ENCODE data around the gene VPS4B. TPM values are rescaled to one million over a fixed set of nuclear protein-coding genes. Genes with fewer than 3 reads are reported as not detected.

The VPS4B gene
- total and polyA plus RNA-seq, 2 experiments from 2014 or later: 45.5 to 49.2 TPM

- peak; percentile 58 for DNase-seq
- Histone ChIP-seq H3K9ac (peak overlapping the region; percentile 49), H3K4me2 (ENCODE audit: unreplicated experiment) (peak overlapping the region; percentile 41), H3K79me2 (ENCODE audit: insufficient read depth) (no peaks in the 10 kb centered on the region), H2AFZ (peak overlapping the region; percentile 64; the same call in 1 of the 2 replicates), H3K4me1 (ENCODE audit: insufficient read depth) (peaks cover 32% of the 10 kb centered on the region), H3F3A (ENCODE audit: insufficient read depth) (peaks cover 7% of the 10 kb centered on the region; the same call in 1 of the 2 replicates), H3K27ac (peak overlapping the region; percentile 77), H3K4me3 (0 out of 2 replicates have a peak overlapping the region, but pooled peaks have one; percentile 1), H3K9me2 (ENCODE audit: insufficient read depth) (no peaks in the 10 kb centered on the region), H4K20me1 (ENCODE audit: insufficient read depth) (no peaks in the 10 kb centered on the region), H3K27me3 (replicated peaks; ENCODE audit: insufficient read depth) (no peaks in the 10 kb centered on the region), H3K9me3 (ENCODE audit: low read depth) (no peaks in the 10 kb centered on the region), H3K36me3 (ENCODE audit: low read depth) (no peaks in the 10 kb centered on the region)
- in situ Hi-C loops (cut with MboI): no loop called here
- 10 to 22% methylated on average over 2 of the region's 2 CpGs for WGBS, 2 experiments (ENCODE audit: low coverage in 1 of 2, low lambda C conversion rate in 2 of 2, missing lambda C conversion rate in 2 of 2)
- no peak for TF ChIP-seq EZH2phosphoT487 (IDR thresholded peaks at IDR 0.05; ENCODE audit: insufficient read depth, low read depth)
- TF ChIP-seq EZH2 (IDR thresholded peaks at IDR 0.05; ENCODE audit: insufficient read depth, poor library complexity, severe bottlenecking): no peak
These were observed 22.8 kb upstream of the VPS4B start for GRCh38 chr18:63445037-63445436.

DNA sequence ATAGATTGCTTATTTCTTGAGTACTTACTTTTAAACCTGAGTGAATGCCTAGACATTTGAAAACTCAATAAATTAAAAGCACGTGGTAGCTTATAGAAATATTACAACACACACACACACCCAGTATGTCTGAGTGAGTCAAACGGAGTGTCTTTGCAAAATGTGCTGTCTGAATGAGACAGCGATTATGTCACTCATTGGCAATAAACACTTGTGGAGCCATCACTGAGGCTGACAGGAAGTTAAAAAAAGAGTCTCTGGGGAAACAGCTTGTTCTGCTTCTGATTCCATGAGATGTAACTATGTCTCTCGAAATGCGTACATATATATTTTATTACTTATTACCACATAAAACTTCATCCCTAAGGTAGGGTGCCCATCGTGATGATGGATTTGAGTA is 22.3 kb upstream of the VPS4B start:
- Histone ChIP-seq H3K79me2 (ENCODE audit: insufficient read depth) (no peaks in the 10 kb centered on the region), H3K9me2 (ENCODE audit: insufficient read depth) (no peaks in the 10 kb centered on the region), H3K4me2 (ENCODE audit: unreplicated experiment) (peak overlapping the region; percentile 41), H3K9ac (peak overlapping the region; percentile 49), H3K4me3 (0 out of 2 replicates have a peak overlapping the region, but pooled peaks have one; percentile 1), H3K27me3 (replicated peaks; ENCODE audit: insufficient read depth) (no peaks in the 10 kb centered on the region), H3F3A (ENCODE audit: insufficient read depth) (peaks cover 7% of the 10 kb centered on the region; the same call in 1 of the 2 replicates), H3K36me3 (ENCODE audit: low read depth) (no peaks in the 10 kb centered on the region), H2AFZ (peak overlapping the region; percentile 64; the same call in 1 of the 2 replicates), H4K20me1 (ENCODE audit: insufficient read depth) (no peaks in the 10 kb centered on the region), H3K4me1 (ENCODE audit: insufficient read depth) (peaks cover 34% of the 10 kb centered on the region), H3K27ac (peak overlapping the region; percentile 77), H3K9me3 (ENCODE audit: low read depth) (no peaks in the 10 kb centered on the region)
- TF ChIP-seq EZH2phosphoT487 (IDR thresholded peaks at IDR 0.05; ENCODE audit: insufficient read depth, low read depth): no peak
- no peak for TF ChIP-seq EZH2 (IDR thresholded peaks at IDR 0.05; ENCODE audit: insufficient read depth, poor library complexity, severe bottlenecking)
- WGBS, 2 experiments (ENCODE audit: low coverage in 1 of 2, low lambda C conversion rate in 2 of 2, missing lambda C conversion rate in 2 of 2): 0 to 2% methylated on average over 6 of the region's 6 CpGs
- in situ Hi-C loops (cut with MboI): no loop called here
- peak; percentile 96 for DNase-seq

- DNase-seq: no peak
- Histone ChIP-seq H3K4me1 (ENCODE audit: insufficient read depth) (peaks cover 32% of the 10 kb centered on the region), H3K9ac (no peak overlapping the region), H3K9me2 (ENCODE audit: insufficient read depth) (no peaks in the 10 kb centered on the region), H3K4me3 (no peak overlapping the region), H3K27ac (no peak overlapping the region), H3K4me2 (ENCODE audit: unreplicated experiment) (no peak overlapping the region), H3K27me3 (replicated peaks; ENCODE audit: insufficient read depth) (no peaks in the 10 kb centered on the region), H3K79me2 (ENCODE audit: insufficient read depth) (no peaks in the 10 kb centered on the region), H2AFZ (no peak overlapping the region), H3F3A (ENCODE audit: insufficient read depth) (peaks cover 7% of the 10 kb centered on the region; the same call in 1 of the 2 replicates), H4K20me1 (ENCODE audit: insufficient read depth) (no peaks in the 10 kb centered on the region), H3K36me3 (ENCODE audit: low read depth) (no peaks in the 10 kb centered on the region), H3K9me3 (ENCODE audit: low read depth) (no peaks in the 10 kb centered on the region)
- WGBS, 2 experiments (ENCODE audit: low coverage in 1 of 2, low lambda C conversion rate in 2 of 2, missing lambda C conversion rate in 2 of 2): 92 to 94% methylated on average over 6 of the region's 6 CpGs
- in situ Hi-C loops (cut with MboI): no loop called here
- TF ChIP-seq EZH2 (IDR thresholded peaks at IDR 0.05; ENCODE audit: insufficient read depth, poor library complexity, severe bottlenecking) (no peak), EZH2phosphoT487 (IDR thresholded peaks at IDR 0.05; ENCODE audit: insufficient read depth, low read depth) (no peak)
These were observed 21.6 kb upstream of the VPS4B start for GRCh38 chr18:63443829-63444228.

- Histone ChIP-seq H3K9me3 (ENCODE audit: low read depth) (no peaks in the 10 kb centered on the region), H3K27me3 (replicated peaks; ENCODE audit: insufficient read depth) (no peaks in the 10 kb centered on the region), H3K4me1 (ENCODE audit: insufficient read depth) (peaks cover 36% of the 10 kb centered on the region), H3F3A (ENCODE audit: insufficient read depth) (peaks cover 7% of the 10 kb centered on the region; the same call in 1 of the 2 replicates), H3K9ac (no peak overlapping the region), H3K4me3 (no peak overlapping the region), H3K4me2 (ENCODE audit: unreplicated experiment) (no peak overlapping the region), H3K9me2 (ENCODE audit: insufficient read depth) (no peaks in the 10 kb centered on the region), H2AFZ (no peak overlapping the region), H3K36me3 (ENCODE audit: low read depth) (no peaks in the 10 kb centered on the region), H3K79me2 (ENCODE audit: insufficient read depth) (no peaks in the 10 kb centered on the region), H4K20me1 (ENCODE audit: insufficient read depth) (no peaks in the 10 kb centered on the region), H3K27ac (no peak overlapping the region)
- WGBS, 2 experiments (ENCODE audit: low coverage in 1 of 2, low lambda C conversion rate in 2 of 2, missing lambda C conversion rate in 2 of 2): 43 to 46% methylated on average over 5 of the region's 5 CpGs
- in situ Hi-C loops (cut with MboI): no loop called here
- peak; percentile 20 for DNase-seq
- TF ChIP-seq EZH2 (IDR thresholded peaks at IDR 0.05; ENCODE audit: insufficient read depth, poor library complexity, severe bottlenecking) (no peak), EZH2phosphoT487 (IDR thresholded peaks at IDR 0.05; ENCODE audit: insufficient read depth, low read depth) (no peak)
These were observed 18.6 kb upstream of the VPS4B start for GRCh38 chr18:63440881-63441280.
